Bronchial epithelial cell (primary cell): Measurements from ENCODE around the gene ABI3BP. TPM values are rescaled to one million over a fixed set of nuclear protein-coding genes. Genes with fewer than 3 reads are reported as not detected.

Experiments
- DNase-seq: peaks from one replicate; pipeline ENCODE4 v3.0.0-alpha.2; 2010; ENCODE audit warnings: low read depth
- FAIRE-seq: peaks from 2 replicates; lab custom pipeline; 2011; peaks lifted over from hg19 to GRCh38; lab: Jason Lieb, UNC
- H3K27me3 ChIP-seq: 2 replicates; pipeline ENCODE4 v1.5.1; 2011; ENCODE audit warnings: low read length; ENCODE audit not compliant: control insufficient read depth, insufficient read depth
- H3K36me3 ChIP-seq: 2 replicates; pipeline ENCODE4 v1.5.1; 2011; ENCODE audit warnings: low read length; ENCODE audit not compliant: control insufficient read depth, insufficient read depth
- H3K4me3 ChIP-seq: 2 replicates; pipeline ENCODE4 v1.5.1; 2011; ENCODE audit warnings: mild to moderate bottlenecking, low read depth, low read length, control low read depth
- CTCF ChIP-seq: IDR thresholded peaks from 2 replicates; pipeline ENCODE4 v1.5.1; 2011; ENCODE audit warnings: mild to moderate bottlenecking, moderate library complexity, low read length, control low read depth, inconsistent platforms; ENCODE audit not compliant: insufficient read depth, severe bottlenecking
- total RNA-seq: library from RNA; depleted of rRNA; stranded (reverse); fragments of >200 nt; gene quantifications from 2 replicates; pipeline ENCODE4 v1.2.1, GENCODE V29; 2014

Gene ABI3BP
- total RNA-seq, 1 donor from 2014 or later, result 0.53 TPM

DNA sequence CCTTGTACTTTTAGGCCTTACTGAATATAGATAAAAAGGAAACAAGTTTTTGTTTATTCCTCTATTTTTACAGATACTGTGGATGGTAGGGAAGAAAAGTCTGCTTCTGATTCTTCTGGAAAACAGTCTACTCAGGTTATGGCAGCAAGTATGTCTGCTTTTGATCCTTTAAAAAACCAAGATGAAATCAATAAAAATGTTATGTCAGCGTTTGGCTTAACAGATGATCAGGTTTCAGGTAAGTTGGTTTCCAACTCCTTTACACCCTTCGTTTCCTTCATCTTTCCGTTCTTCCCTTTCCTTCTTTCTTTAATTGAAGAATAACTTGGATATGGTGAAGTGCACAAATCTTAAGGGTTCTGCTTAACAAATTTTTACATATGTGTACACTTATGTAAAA lies 260.8 kb downstream of the ABI3BP start:
- no peak overlapping the region for H3K4me3 ChIP-seq
- TF ChIP-seq CTCF, result no peak
- DNase-seq, result no peak
- FAIRE-seq, result no peak
- H3K36me3 ChIP-seq, result peaks cover 2% of the 10 kb centered on the region
- H3K27me3 ChIP-seq, result no peaks in the 10 kb centered on the region

GRCh38 chr3:100730524-100730923 lies 262.7 kb downstream of the ABI3BP start:
- Histone ChIP-seq H3K27me3 (no peaks in the 10 kb centered on the region), H3K36me3 (peaks cover 5% of the 10 kb centered on the region), H3K4me3 (no peak overlapping the region)
- no peak for TF ChIP-seq CTCF
- no peak for FAIRE-seq
- DNase-seq, result no peak

- Histone ChIP-seq H3K4me3 (no peak overlapping the region), H3K27me3 (no peaks in the 10 kb centered on the region), H3K36me3 (peaks cover 4% of the 10 kb centered on the region)
- FAIRE-seq (no peak), DNase-seq (no peak)
- no peak for TF ChIP-seq CTCF
These were observed 266.5 kb downstream of the ABI3BP start for GRCh38 chr3:100726706-100727105.

DNA sequence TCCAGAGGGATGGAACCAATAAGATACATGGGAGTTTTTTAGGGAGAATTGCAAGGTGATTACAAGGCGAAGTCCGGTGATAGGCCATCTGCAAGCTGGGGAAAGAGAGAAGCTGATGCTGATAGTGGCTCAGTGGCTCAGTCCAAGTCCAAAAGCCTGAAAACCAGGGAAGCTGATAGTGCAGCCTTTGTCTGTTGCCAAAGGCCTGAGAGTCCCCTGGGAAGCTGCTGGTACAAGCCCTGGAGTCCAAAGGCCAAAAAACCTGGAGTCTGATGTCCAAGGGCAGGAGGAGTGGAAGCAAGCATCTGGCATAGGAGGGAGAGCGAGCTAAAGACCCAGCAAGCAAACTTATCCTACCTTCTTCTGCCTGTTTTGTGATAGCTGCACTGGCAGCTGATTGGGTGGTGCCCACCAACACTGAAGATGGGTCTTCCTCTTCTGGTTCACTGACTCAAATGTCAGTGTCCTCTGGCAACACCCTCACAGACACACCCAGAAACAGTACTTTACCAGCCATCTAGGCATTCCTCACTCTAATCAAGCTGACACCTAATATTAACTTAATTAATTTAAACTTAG lies 267.2 kb downstream of the ABI3BP start:
- Histone ChIP-seq H3K27me3 (no peaks in the 10 kb centered on the region), H3K36me3 (peaks cover 7% of the 10 kb centered on the region), H3K4me3 (no peak overlapping the region)
- no peak for TF ChIP-seq CTCF
- no peak for FAIRE-seq
- no peak for DNase-seq

DNA sequence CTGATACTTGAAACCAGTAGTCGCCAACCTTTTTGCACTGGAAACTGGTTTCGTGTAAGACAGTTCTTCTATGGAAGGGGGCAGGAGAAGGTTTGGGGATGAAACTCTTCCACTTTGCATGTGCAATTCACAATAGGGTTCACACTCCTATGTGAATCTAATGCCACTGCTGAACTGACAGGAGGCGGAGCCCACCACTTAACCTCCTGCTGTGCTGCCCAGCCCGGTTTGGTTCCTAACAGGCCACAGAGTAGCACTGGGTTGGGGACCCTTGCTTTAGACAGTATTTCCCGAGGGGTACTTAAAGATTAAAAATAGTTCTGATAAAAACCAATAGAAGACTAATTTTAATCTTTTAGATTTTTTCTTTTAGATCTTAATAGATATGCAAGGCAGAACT lies 272.8 kb downstream of the ABI3BP start:
- peaks cover 9% of the 10 kb centered on the region for H3K36me3 ChIP-seq
- no peak for FAIRE-seq
- no peak for DNase-seq
- no peak for TF ChIP-seq CTCF
- no peaks in the 10 kb centered on the region for H3K27me3 ChIP-seq
- H3K4me3 ChIP-seq, result no peak overlapping the region

- FAIRE-seq, result no peak
- Histone ChIP-seq H3K27me3 (no peaks in the 10 kb centered on the region), H3K36me3 (peaks cover 11% of the 10 kb centered on the region), H3K4me3 (no peak overlapping the region)
- no peak for DNase-seq
- no peak for TF ChIP-seq CTCF
These were observed 274.1 kb downstream of the ABI3BP start for GRCh38 chr3:100719136-100719535.
